Measurements from ENCODE around the gene MYO5A. TPM values are rescaled to one million over a fixed set of nuclear protein-coding genes. Genes with fewer than 3 reads are reported as not detected.

MYO5A gene
- total RNA-seq, 1 donor: 17.5 TPM

- DNase-seq (ENCODE audit: low read depth in 2 of 3, low spot score in 2 of 3): no peak
Measured at GRCh38 chr15:52276256-52276770, 252.4 kb downstream of the MYO5A start.

DNA sequence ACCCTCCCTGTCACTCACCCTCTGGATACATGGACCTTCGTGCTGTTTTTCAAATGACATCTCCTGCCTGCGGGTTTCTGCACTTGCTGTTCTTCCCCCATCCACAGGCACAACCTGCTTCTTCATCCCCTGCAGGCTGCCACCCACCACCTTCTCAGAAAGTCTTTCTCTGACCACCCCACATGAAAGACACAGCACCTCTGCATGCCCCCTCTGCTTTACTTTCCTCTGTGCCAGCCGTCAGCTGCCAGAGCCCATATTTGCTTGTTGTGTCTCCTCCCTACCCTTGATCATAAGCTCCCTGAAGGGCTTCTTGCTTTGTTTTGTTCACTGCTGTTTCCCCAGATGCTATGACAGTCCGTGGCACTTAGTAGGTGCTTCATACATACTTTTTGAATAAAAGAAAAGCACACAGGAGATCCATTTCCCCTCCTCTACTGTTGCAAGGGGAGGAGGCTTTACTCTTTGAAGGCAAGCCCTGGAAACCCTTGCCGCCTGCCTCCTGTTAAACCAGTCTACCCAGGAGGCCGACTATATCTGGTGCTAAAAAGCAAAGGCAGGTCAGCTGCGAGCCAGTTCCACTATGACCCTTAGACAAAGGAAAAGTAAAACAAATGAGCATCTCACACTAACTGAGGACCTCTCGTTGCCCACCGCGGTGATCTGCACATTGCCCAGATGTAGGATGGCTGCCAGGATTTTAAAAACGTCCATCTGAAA lies 265.0 kb downstream of the MYO5A start:
- no peak for DNase-seq (ENCODE audit: low read depth in 2 of 3, low spot score in 2 of 3)

GRCh38 chr15:52262364-52262763 lies 266.3 kb downstream of the MYO5A start:
- no peak for DNase-seq (ENCODE audit: low read depth in 2 of 3, low spot score in 2 of 3)

GRCh38 chr15:52261498-52262242 lies 267.0 kb downstream of the MYO5A start:
- peak in 2 of 3 donors; percentile 58 to 82 for DNase-seq (ENCODE audit: low read depth in 2 of 3, low spot score in 2 of 3)

- no peak for DNase-seq (ENCODE audit: low read depth in 2 of 3, low spot score in 2 of 3)
Measured at GRCh38 chr15:52261026-52261425, 267.7 kb downstream of the MYO5A start.

DNA sequence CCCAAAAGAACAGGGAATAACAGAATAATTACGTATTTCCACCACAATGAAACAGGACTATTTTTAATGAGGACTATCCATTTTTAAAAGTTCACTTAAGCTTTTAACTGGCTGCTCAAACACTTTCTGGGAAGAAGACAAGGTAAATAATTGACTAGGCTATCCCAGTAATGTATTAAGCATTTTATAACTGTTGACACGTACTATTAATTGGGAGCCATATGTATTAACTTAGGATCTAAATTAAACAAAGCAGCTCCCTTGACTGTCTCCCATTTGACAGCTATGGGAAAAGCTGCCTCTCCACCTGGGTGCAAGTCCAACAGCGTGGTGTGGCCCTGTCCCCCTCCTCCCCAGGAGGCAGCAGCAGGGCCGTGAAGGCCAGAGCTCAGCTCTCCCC lies 269.2 kb downstream of the MYO5A start:
- no peak for DNase-seq (ENCODE audit: low read depth in 2 of 3, low spot score in 2 of 3)

DNA sequence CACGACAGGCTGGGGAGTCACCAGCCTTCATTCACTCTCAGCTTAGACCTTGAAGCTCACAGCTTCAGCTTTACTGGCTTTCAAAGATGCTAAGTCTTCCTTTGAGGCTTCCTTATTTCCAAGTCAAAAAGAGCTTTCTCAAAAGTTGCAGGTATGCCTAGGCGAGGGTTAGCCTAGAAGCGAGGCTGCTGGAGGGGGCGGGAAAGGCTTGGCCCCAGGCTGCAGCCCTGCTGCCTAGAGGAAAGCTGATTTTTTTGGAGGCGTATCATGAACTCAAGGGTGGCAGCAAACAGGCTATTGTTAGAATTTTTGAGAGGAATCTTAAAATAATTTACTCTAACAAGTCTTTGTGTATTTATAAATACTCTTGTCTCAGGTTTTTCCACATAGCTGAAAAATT lies 270.2 kb downstream of the MYO5A start:
- DNase-seq (ENCODE audit: low read depth in 2 of 3, low spot score in 2 of 3): no peak

DNA sequence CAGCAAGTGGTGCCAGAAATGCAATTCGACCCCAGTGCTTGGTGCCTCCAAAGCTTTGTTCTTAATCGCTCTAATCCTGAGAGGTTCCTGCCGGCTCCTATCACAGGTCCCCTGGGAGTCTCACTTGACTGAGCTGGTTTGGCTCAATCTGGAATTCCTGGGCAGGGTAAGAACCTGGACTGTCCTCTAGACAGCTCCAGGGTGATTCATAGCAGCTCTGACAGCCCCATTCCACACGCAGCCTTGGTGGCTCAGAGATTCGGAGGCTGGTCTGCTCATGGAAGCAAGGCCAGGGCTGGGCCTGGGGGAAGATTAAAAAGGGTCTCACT lies 271.0 kb downstream of the MYO5A start:
- DNase-seq (ENCODE audit: low read depth in 2 of 3, low spot score in 2 of 3): no peak

Small RNAs within 50 kb of the gene (small RNA-seq; reads per million reads assigned to genes)
- gene MIR1266: 2.5 reads per million, percentile 74 among the genes with 10 or more reads in this experiment

Other genes starting within 250 kb of the MYO5A start
- gene MYO5C, start 233.1 kb downstream of the MYO5A start, total RNA-seq: 41.2 TPM
- 53.6 TPM for gene ARPP19, start 40.1 kb upstream of the MYO5A start, total RNA-seq
- gene ATOSA, start 150.5 kb upstream of the MYO5A start, total RNA-seq: 30.7 TPM